ENCODE results near the gene SPRED2.

Gene SPRED2

DNA sequence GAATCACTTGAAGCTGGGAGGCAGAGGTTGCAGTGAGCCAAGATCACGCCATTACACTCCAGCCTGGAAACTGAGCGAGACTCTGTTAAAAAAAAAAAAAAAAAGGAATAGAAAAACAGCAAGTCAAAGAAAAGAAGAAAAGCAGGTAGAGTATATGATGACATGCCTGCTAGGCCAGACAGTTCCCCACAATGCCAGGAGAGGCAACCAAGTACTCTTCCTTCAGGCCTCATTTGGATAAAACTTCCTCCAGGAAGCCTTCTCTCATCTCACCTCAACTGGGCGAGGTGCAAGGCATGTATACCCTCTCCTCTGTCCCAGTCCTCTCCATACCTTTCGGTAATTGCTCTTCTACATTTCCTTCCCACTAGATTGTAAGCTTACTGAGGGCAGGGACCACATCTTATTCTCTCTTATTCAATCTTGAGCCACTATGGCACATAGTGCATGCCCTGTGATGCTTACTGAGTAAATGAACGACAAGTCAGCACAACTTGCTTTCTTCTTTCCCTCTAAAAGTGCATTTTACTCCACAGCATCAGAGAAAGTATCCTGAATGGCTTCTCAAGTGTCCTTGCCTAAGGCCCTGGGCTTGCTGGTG lies 10.1 kb upstream of the SPRED2 start:
- no peak for DNase-seq (ENCODE audit: low spot score)

DNA sequence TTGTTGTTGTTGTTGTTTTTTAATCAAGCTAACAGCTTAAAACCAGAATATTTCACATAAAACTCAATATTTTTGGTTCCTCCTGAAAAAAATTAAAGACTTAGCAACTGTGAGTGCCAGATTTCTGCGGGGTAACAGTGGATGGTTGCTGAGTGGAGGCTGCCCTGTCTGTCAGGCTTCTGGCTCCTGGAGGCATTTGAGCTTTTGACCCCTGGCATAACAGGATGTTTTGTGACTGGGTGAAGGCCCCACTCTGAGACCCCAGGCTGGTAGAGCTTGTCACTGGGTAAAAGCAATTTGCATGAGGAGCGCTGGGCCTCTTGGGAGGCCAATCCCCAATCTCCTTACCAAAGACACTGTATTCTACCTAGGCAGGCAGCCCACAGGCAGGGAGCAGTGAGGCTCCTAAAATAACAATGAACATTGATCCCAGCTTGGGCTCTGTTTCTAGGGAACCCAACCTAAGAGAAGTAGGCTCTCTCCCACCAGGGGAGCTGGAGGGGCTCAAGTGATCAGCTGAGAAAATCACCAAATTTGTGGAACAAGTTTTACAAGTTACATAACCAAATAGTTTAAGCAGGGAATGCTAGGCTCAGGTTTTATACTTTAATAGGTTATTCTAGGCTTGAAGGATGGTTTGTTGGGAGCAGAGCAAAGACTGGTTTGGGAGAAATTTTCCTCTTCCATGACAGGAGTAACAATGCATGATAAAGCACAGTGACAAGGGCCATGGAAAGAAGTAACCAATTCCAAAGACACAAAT lies 5.9 kb upstream of the SPRED2 start:
- DNase-seq (ENCODE audit: low spot score) = no peak

GRCh38 chr2:65437392-65438135 lies 5.2 kb upstream of the SPRED2 start:
- DNase-seq (ENCODE audit: low spot score) = no peak

GRCh38 chr2:65436824-65437221 lies 4.4 kb upstream of the SPRED2 start:
- no peak for DNase-seq (ENCODE audit: low spot score)

DNA sequence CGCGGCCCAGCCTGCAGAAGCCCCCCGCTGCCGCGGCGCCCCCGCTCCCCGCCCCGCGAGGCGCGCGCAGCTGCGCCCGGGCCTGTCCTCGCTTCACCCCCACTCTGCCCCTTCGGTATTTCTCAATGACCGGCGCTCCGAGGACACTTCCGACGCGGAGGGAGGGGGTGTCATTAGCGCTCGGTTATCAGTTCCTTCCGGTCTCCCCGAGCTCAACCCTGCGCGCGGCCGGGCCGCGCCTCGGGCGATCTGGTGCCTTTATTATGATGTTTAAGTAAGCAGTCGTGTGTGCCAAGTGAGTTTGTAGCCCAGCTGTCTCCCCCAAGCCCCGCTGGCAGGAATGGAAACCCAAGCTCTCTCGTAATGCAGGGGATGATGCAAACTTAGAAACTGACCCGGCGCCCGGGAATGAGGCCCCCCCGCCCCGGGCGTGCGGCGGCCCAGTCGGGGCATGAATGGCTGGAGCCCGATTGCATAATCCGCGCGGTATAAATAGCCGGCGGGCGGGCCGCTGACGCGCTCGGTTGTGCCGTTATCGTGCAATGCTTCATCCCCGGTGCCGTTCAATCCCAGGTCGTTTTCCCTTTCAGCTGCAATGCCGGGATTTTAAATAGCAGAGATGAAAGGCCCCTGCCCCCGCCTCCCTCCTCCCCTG lies 3.9 kb upstream of the SPRED2 start:
- DNase-seq (ENCODE audit: low spot score) = peak; percentile 92

DNA sequence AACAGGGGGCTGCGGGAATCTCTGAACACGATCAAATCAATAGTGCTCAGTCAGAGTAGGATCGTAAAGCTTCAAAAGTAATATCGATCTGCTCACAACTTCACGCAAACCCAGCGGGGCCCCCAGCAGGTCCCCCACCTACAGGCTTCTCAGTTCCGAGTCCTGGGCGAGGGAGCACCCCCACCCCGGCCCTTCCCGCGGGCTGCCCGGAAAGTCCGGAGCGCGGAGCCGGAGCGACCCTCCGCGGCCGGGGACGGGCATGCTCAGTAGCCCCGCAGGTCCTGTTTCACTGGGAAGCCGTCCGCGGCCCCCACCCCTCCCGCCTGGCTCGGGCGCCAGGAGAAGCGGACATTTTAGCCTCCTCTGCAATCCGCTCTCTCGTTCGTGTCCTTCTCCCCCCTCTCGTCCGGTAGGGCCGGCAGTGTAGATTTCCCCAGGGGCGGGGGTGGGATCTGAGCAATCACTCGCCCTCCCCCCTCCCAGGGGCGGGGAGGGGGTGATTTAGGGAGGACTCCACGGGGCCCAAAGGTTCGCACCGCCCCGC lies 3.3 kb upstream of the SPRED2 start:
- DNase-seq (ENCODE audit: low spot score) = peak; percentile 89

DNA sequence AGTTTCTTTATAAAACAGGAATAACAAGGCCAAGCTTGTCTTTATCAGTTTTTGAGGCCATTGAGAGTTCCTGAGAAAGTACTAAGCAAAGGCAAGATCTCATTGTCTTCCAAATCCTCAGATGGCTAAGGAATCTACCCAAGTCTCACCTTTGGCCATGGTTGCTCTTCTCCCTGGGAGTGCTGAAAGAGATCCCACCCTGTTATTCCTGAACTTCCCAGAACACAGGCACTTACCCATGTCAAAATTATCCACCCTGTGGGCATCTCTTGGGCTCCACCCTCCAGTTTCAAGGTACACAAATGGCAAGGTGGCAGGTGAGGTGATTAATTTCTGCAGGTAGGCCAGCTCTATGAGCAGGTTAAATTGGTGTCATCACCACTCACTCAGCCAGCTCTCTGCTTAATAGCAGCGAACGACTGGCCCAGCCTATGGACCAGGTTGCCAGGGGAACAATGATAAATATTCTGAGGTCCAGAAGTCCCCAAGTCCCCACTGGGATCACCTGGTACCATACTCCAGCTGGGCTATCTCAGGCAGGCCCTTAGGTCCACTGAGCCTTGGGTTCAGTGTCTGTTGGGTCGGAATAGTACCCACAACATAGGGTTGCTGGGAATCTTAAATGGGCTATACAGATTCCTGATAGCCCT lies 2.3 kb upstream of the SPRED2 start:
- DNase-seq (ENCODE audit: low spot score) = no peak

DNA sequence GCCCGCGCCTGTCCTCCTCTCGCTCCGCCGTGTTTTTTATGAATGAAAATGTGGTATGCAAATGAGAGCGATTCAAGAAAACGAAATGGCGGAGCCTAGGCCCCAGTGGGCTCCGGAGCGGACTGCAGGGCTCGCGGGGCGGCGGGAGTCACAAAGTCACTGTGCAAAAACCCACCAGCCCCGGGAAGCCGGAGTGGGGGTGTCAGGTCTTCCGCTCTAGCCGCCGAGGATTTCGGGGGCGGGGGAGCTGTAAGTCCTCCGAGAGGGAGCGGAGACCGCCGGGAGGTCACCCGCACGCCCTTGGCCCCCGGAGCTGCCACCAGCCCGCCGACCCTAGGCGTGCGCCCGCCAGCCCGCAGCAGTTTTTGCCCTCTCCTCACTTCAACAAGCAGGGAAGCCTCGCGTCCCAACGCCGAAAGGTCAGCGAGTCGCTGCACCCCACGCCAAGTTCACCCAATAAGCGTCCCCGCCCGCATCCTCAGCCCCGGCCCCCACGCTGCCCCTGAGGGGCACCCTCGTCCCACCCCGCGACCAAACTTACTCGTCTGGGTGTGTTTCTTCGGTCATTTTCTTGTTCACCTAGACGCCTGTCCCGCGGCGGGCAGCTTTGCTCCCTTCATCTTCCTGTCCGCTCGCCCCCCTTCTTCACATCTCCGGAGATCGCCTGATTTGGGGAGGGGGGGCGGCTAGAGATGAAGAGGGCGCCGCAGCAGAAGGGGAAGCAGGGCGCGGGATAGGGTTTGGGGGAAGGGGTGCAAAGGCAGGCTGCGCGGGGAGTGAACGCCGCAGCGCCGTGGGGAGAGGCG lies 775 bp downstream of the SPRED2 start:
- peak; percentile 68 for DNase-seq (ENCODE audit: low spot score)

DNA sequence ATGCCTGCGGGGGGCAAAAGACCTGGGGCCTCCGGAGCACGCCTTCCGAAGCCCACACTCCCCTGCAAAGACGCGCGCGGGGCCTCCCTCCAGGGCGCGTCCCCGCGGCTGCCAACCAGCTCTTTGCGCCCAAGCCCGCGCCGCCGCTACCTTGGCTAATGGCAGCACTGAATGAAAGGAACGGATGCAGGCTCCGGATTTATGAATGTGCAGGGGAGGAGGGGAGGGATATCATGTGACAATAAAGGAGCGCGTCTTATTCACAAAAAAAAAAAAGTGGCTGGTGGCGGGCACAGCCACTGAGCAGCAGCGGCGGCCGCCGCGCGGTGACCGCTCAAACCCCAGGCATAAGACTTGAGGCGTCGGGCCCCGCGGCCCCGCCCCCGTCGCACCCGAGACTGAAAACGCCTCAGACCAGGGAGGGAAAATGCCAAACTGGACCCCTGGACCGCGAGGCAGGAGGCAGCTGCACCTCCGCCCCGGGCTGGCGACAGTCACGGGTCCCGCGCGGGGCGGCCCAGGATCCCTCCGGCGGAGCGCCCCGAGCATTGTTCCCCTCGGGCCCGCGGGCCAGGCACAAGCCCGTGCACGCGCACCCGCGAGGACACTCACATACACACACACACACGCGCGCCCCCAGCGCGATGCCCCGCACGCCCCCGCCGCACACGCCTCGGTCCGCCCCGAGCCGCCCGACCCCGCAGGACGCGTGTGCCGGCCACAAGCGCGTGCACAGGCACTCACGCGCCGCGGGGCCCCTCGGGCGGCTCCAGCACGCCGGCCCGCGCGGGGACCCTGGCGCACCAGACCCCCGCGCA lies 1.6 kb downstream of the SPRED2 start:
- DNase-seq (ENCODE audit: low spot score) = peak; percentile 91

DNA sequence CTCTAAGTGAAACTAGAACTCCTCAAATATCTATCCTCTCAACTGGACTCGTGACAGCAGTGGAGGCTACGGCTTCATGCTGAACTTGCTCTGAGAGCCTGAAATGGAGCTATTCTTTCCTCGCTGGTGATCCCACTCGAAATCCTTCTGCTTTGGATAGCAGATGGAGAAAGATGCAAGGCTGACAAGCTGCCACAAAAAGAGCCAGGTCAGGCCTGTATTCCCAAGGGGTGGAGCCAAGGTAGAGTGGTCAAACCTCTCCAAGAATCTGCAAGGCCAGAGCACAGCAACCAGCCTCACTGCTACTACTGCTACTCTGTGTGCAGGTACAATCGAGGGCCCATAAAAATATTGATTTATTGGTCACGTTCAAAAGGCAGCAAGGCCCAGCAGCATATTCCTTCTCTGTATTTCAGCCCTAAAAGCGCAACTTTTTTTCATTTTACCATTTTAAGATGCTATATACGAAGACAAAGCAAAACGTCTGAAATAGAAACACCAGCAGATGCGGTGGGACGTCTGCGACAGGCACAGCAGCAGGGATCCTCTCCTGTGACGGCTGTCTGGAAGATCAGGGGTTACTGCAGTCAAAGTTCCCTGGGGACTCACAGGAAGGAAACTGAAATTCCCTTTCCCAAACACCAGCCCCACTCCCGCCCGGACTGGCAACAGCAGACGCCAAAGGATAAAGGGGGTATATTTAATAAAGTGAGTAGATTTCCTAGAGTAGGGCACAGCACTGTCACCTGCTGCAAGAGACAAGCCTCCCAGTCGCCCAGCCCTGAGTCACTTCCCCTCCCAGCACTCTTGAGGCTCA lies 2.4 kb downstream of the SPRED2 start:
- peak; percentile 26 for DNase-seq (ENCODE audit: low spot score)

- DNase-seq (ENCODE audit: low spot score) = no peak
These were observed 4.9 kb downstream of the SPRED2 start for GRCh38 chr2:65427532-65427931.

GRCh38 chr2:65425276-65425675 lies 7.1 kb downstream of the SPRED2 start:
- no peak for DNase-seq (ENCODE audit: low spot score)

DNA sequence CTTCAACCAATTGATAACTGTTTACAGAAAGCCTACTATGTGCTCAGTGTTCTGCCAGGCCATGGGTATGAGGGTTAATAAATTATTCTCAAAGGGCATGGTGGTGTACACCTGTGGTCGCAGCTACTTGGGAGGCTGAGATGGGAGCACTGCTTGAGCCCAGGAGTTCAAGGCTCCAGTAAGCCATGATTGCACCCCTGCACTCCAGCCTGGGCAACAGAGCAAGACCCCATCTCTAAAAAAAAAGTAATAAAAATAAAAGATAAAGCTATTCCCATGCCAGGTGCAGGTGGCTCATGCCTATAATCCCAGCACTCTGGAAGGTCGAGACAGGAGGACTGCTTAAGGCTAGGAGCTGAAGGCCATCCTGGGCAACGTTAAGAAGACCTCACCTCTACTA lies 8.0 kb downstream of the SPRED2 start:
- no peak for DNase-seq (ENCODE audit: low spot score)

DNA sequence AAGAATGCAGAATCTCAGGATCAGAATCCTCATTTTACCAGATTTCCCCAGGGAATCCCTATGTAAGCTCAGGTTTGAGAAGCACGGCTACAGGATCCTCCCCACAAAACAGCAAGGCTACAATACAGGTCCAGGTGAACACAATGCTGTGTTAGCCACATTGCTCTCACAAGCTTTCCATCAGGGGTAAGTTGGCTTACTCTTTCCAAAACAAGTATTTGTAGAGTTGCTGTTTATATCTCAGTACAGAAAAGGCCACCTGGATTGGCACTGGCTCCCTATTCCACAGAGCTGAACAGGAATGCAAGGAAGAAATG lies 11.0 kb downstream of the SPRED2 start:
- no peak for DNase-seq (ENCODE audit: low spot score)

GRCh38 chr2:65420712-65421431 lies 11.5 kb downstream of the SPRED2 start:
- peak; percentile 35 for DNase-seq (ENCODE audit: low spot score)

DNA sequence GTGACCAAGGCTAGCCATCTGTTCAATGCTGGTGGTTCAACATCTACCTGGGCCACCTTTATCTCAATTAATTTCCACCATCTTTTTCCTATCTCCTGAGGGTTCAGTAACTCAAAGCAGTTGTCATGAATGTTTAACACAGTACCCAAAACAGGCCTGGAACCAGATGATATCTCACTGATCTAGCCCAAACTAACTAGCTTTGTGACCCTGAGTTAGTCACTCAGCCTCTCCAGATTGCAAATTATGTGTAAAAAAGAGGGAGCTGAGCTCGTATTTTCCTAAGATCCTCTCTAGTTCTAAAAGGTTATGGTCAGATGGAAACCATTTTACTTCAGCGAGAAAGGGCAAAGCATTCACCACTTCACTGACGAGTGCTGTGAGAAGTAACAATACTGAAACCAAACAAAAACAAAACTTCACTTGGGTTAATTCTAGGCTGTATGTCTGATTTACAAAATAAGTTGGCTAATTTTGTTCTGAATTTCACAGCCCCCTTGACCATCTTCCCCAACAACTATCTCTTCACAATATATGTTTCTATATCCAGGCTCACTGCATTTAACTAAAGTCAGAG lies 14.8 kb downstream of the SPRED2 start:
- DNase-seq (ENCODE audit: low spot score) = no peak

GRCh38 chr2:65416945-65417344 lies 15.5 kb downstream of the SPRED2 start:
- DNase-seq (ENCODE audit: low spot score) = peak; percentile 81

- DNase-seq (ENCODE audit: low spot score) = no peak
These were observed 16.1 kb downstream of the SPRED2 start for GRCh38 chr2:65416321-65416720.

Data from SW480 (cell line).